Stimulated activated memory B cell treated with anti-CD40 and anti-IgM and Interleukin-4, amounts not matched to agents 10 μg/mL and 1 μg/mL and 100 μg/mL, for 72 hours (primary cell): ENCODE data around the gene SLC35F6.
"Not testable (repeated sequence)": the region's sequence is repeated elsewhere in the genome, so short reads cannot be mapped to it uniquely, and the experiment has no call there.

Experiments
- ATAC-seq: fragments of 150-1000 bp; cut with Tn5 transposase; 2 replicates; pipeline ENCODE4 v1.10.0; 2021
- H3K27ac Mint-ChIP-seq: one replicate; pipeline ENCODE4 v1.8.0; 2022; ENCODE audit warnings: mild to moderate bottlenecking, mixed read lengths
- H3K27me3 Mint-ChIP-seq: one replicate; pipeline ENCODE4 v1.8.0; 2022; ENCODE audit warnings: mixed read lengths
- H3K36me3 Mint-ChIP-seq: one replicate; pipeline ENCODE4 v1.8.0; 2022; ENCODE audit warnings: mixed read lengths
- H3K4me1 Mint-ChIP-seq: one replicate; pipeline ENCODE4 v1.8.0; 2022; ENCODE audit warnings: mixed read lengths
- H3K4me3 Mint-ChIP-seq: one replicate; pipeline ENCODE4 v1.8.0; 2022; ENCODE audit warnings: mild to moderate bottlenecking, moderate library complexity, mixed read lengths
- H3K9me3 Mint-ChIP-seq: one replicate; pipeline ENCODE4 v1.8.0; 2022; ENCODE audit warnings: mixed read lengths

SLC35F6 gene

GRCh38 chr2:26759845-26760244, 4.2 kb upstream of the SLC35F6 start:
- Mint-ChIP-seq H3K27me3 (no peaks in the 10 kb centered on the region), H3K36me3 (no peaks in the 10 kb centered on the region), H3K4me3 (no peak overlapping the region), H3K4me1 (peaks cover 29% of the 10 kb centered on the region), H3K27ac (no peak overlapping the region), H3K9me3 (no peaks in the 10 kb centered on the region)
- no peak for ATAC-seq

- H3K27ac Mint-ChIP-seq, H3K27me3 Mint-ChIP-seq, H3K36me3 Mint-ChIP-seq, H3K4me3 Mint-ChIP-seq, ATAC-seq, H3K9me3 Mint-ChIP-seq: not testable (repeated sequence)
- peaks cover 35% of the 10 kb centered on the region for H3K4me1 Mint-ChIP-seq
Measured at GRCh38 chr2:26760991-26761390, 3.1 kb upstream of the SLC35F6 start.

GRCh38 chr2:26763019-26763418, 1.1 kb upstream of the SLC35F6 start:
- Mint-ChIP-seq H3K27me3 (no peaks in the 10 kb centered on the region), H3K4me1 (peaks cover 38% of the 10 kb centered on the region), H3K9me3 (no peaks in the 10 kb centered on the region), H3K27ac (peak overlapping the region; percentile 94), H3K4me3 (peak overlapping the region; percentile 96), H3K36me3 (no peaks in the 10 kb centered on the region)
- no peak for ATAC-seq

- Mint-ChIP-seq H3K4me3 (peak overlapping the region; percentile 96), H3K4me1 (peaks cover 40% of the 10 kb centered on the region), H3K9me3 (no peaks in the 10 kb centered on the region), H3K27ac (peak overlapping the region; percentile 94), H3K27me3 (no peaks in the 10 kb centered on the region), H3K36me3 (no peaks in the 10 kb centered on the region)
- no peak for ATAC-seq
Measured at GRCh38 chr2:26764906-26765305, 822 bp downstream of the SLC35F6 start.

GRCh38 chr2:26765475-26766200, 1.6 kb downstream of the SLC35F6 start:
- Mint-ChIP-seq H3K27me3 (no peaks in the 10 kb centered on the region), H3K27ac (peak overlapping the region; percentile 94), H3K4me1 (peaks cover 41% of the 10 kb centered on the region), H3K9me3 (no peaks in the 10 kb centered on the region), H3K36me3 (no peaks in the 10 kb centered on the region), H3K4me3 (peak overlapping the region; percentile 17)
- no peak for ATAC-seq

- Mint-ChIP-seq H3K9me3 (no peaks in the 10 kb centered on the region), H3K4me1 (peaks cover 51% of the 10 kb centered on the region), H3K36me3 (no peaks in the 10 kb centered on the region), H3K4me3 (no peak overlapping the region), H3K27ac (no peak overlapping the region), H3K27me3 (no peaks in the 10 kb centered on the region)
- ATAC-seq: no peak
Measured at GRCh38 chr2:26767129-26767528, 3.0 kb downstream of the SLC35F6 start.

- Mint-ChIP-seq H3K27ac (peak overlapping the region; percentile 25), H3K4me3 (no peak overlapping the region), H3K4me1 (peaks cover 51% of the 10 kb centered on the region), H3K27me3 (no peaks in the 10 kb centered on the region), H3K9me3 (no peaks in the 10 kb centered on the region), H3K36me3 (no peaks in the 10 kb centered on the region)
- no peak for ATAC-seq
Measured at GRCh38 chr2:26767894-26768487, 3.9 kb downstream of the SLC35F6 start.

GRCh38 chr2:26768759-26769088, 4.6 kb downstream of the SLC35F6 start:
- H3K27ac Mint-ChIP-seq: peak overlapping the region; percentile 25
- H3K4me1 Mint-ChIP-seq: peaks cover 47% of the 10 kb centered on the region
- no peaks in the 10 kb centered on the region for H3K9me3 Mint-ChIP-seq
- no peak overlapping the region for H3K4me3 Mint-ChIP-seq
- H3K27me3 Mint-ChIP-seq: no peaks in the 10 kb centered on the region
- H3K36me3 Mint-ChIP-seq: no peaks in the 10 kb centered on the region
- no peak for ATAC-seq

- ATAC-seq: no peak
- Mint-ChIP-seq H3K4me1 (peaks cover 45% of the 10 kb centered on the region), H3K4me3 (no peak overlapping the region), H3K27ac (peak overlapping the region; percentile 25), H3K36me3 (no peaks in the 10 kb centered on the region), H3K27me3 (no peaks in the 10 kb centered on the region), H3K9me3 (no peaks in the 10 kb centered on the region)
Measured at GRCh38 chr2:26769089-26769761, 5.1 kb downstream of the SLC35F6 start.

- H3K27me3 Mint-ChIP-seq: no peaks in the 10 kb centered on the region
- H3K36me3 Mint-ChIP-seq: peaks cover 9% of the 10 kb centered on the region
- H3K9me3 Mint-ChIP-seq: no peaks in the 10 kb centered on the region
- no peak overlapping the region for H3K4me3 Mint-ChIP-seq
- no peak overlapping the region for H3K27ac Mint-ChIP-seq
- peaks cover 28% of the 10 kb centered on the region for H3K4me1 Mint-ChIP-seq
- no peak for ATAC-seq
Measured at GRCh38 chr2:26770986-26771586, 7.0 kb downstream of the SLC35F6 start.

- Mint-ChIP-seq H3K9me3 (no peaks in the 10 kb centered on the region), H3K4me3 (no peak overlapping the region), H3K4me1 (peaks cover 24% of the 10 kb centered on the region), H3K27ac (no peak overlapping the region), H3K36me3 (peaks cover 21% of the 10 kb centered on the region), H3K27me3 (no peaks in the 10 kb centered on the region)
- no peak for ATAC-seq
Measured at GRCh38 chr2:26772064-26773001, 8.2 kb downstream of the SLC35F6 start.

- no peaks in the 10 kb centered on the region for H3K27me3 Mint-ChIP-seq
- H3K36me3 Mint-ChIP-seq: peaks cover 60% of the 10 kb centered on the region
- H3K4me3 Mint-ChIP-seq: no peak overlapping the region
- no peak overlapping the region for H3K27ac Mint-ChIP-seq
- H3K9me3 Mint-ChIP-seq: no peaks in the 10 kb centered on the region
- ATAC-seq: no peak
- peaks cover 3% of the 10 kb centered on the region for H3K4me1 Mint-ChIP-seq
Measured at GRCh38 chr2:26776195-26776800, 12.2 kb downstream of the SLC35F6 start.

GRCh38 chr2:26778098-26778497, 14.0 kb downstream of the SLC35F6 start:
- Mint-ChIP-seq H3K4me1 (no peaks in the 10 kb centered on the region), H3K27ac (no peak overlapping the region), H3K9me3 (no peaks in the 10 kb centered on the region), H3K4me3 (no peak overlapping the region), H3K27me3 (no peaks in the 10 kb centered on the region), H3K36me3 (peaks cover 64% of the 10 kb centered on the region)
- no peak for ATAC-seq

GRCh38 chr2:26778507-26778906, 14.4 kb downstream of the SLC35F6 start:
- ATAC-seq: no peak
- H3K9me3 Mint-ChIP-seq: no peaks in the 10 kb centered on the region
- peaks cover 64% of the 10 kb centered on the region for H3K36me3 Mint-ChIP-seq
- H3K27me3 Mint-ChIP-seq: no peaks in the 10 kb centered on the region
- no peaks in the 10 kb centered on the region for H3K4me1 Mint-ChIP-seq
- no peak overlapping the region for H3K27ac Mint-ChIP-seq
- no peak overlapping the region for H3K4me3 Mint-ChIP-seq
